H1 (cell line): ENCODE results near the gene GSC. TPM values are rescaled to one million over a fixed set of nuclear protein-coding genes. Genes with fewer than 3 reads are reported as not detected.

Source experiments
- CTCF ChIA-PET: fragments of 300-600 bp; sonication (Branson Sonifier 250); formaldehyde crosslinking; loops from one replicate; lab custom pipeline; 2021; ENCODE audit not compliant: partially characterized antibody; lab: Charles Lee
- POLR2A ChIA-PET: fragments of 300-600 bp; sonication (Branson Sonifier 250); formaldehyde crosslinking; loops from one replicate; lab custom pipeline; 2021; ENCODE audit warnings: inconsistent platforms; ENCODE audit not compliant: partially characterized antibody; lab: Charles Lee
- DNase-seq, 2 experiments: peaks; one replicate each; pipeline versions ENCODE4 v3.0.0 to v3.0.0-alpha.2; 2010 to 2022; ENCODE audit warnings: low spot score in 2 of 2, low read depth in 1 of 2, mixed read lengths in 1 of 2
- FAIRE-seq: peaks from 2 replicates; lab custom pipeline; 2011; peaks lifted over from hg19 to GRCh38; lab: Jason Lieb, UNC
- H2AFZ ChIP-seq: 2 replicates; pipeline ENCODE4 v1.8.1; 2012; ENCODE audit warnings: low read length, inconsistent platforms
- H2AK5ac ChIP-seq: 2 replicates; pipeline ENCODE4 v1.6.1; 2013; ENCODE audit warnings: low read depth, low read length
- H2BK120ac ChIP-seq: replicated peaks from 2 replicates; pipeline ENCODE3; 2013; ENCODE audit warnings: low read depth, low read length, inconsistent platforms
- H2BK12ac ChIP-seq: 2 replicates; pipeline ENCODE4 v1.6.1; 2013; ENCODE audit warnings: low read depth, low read length
- H2BK15ac ChIP-seq: 2 replicates; pipeline ENCODE4 v1.6.1; 2013; ENCODE audit warnings: low read length
- H2BK20ac ChIP-seq: 2 replicates; pipeline ENCODE4 v1.6.1; 2013; ENCODE audit warnings: low read length
- H2BK5ac ChIP-seq: 2 replicates; pipeline ENCODE4 v1.6.1; 2013; ENCODE audit warnings: low read depth, low read length
- H3K14ac ChIP-seq: 2 replicates; pipeline ENCODE4 v1.6.1; 2013; ENCODE audit warnings: inconsistent platforms; ENCODE audit not compliant: insufficient read length
- H3K18ac ChIP-seq: 2 replicates; pipeline ENCODE4 v1.6.1; 2013; ENCODE audit warnings: low read length; ENCODE audit errors: extremely low read depth
- H3K23ac ChIP-seq: 2 replicates; pipeline ENCODE4 v1.6.1; 2013; ENCODE audit warnings: inconsistent platforms; ENCODE audit not compliant: insufficient read length
- H3K23me2 ChIP-seq: 2 replicates; pipeline ENCODE4 v1.6.1; 2013; ENCODE audit warnings: low read depth, low read length
- H3K27ac ChIP-seq: 2 replicates; pipeline ENCODE4 v1.6.1; 2011; ENCODE audit warnings: low read depth, low read length, inconsistent platforms
- H3K27me3 ChIP-seq, 4 experiments: replicated peaks in 1 of 4; 1 replicate in 1 of 4; 2 replicates in 3 of 4; pipeline versions ENCODE4 v1.6.1 to v1.8.1; 2011 to 2013; ENCODE audit warnings: low read length in 3 of 4, mild to moderate bottlenecking in 3 of 4, inconsistent platforms in 2 of 4, mixed read lengths in 2 of 4, moderate library complexity in 1 of 4; ENCODE audit not compliant: control insufficient read depth in 3 of 4, insufficient read depth in 3 of 4; ENCODE audit errors: extremely low read depth in 1 of 4
- H3K36me3 ChIP-seq, 4 experiments: 2 replicates each; pipeline versions ENCODE4 v1.6.1 to v1.8.1; 2011 to 2013; ENCODE audit warnings: mild to moderate bottlenecking in 4 of 4, low read length in 3 of 4, moderate library complexity in 2 of 4, control low read depth in 1 of 4, inconsistent platforms in 1 of 4; ENCODE audit not compliant: insufficient read depth in 4 of 4, control insufficient read depth in 2 of 4
- H3K4ac ChIP-seq: replicated peaks from 2 replicates; pipeline ENCODE3; 2013; ENCODE audit warnings: low read length, low read depth, mixed read lengths, inconsistent platforms; ENCODE audit not compliant: insufficient read length
- H3K4me1 ChIP-seq, 4 experiments: replicated peaks in 1 of 4; 1 replicate in 1 of 4; 2 replicates in 3 of 4; pipeline versions ENCODE4 v1.6.1 to v1.8.1; 2011 to 2013; ENCODE audit warnings: low read length in 3 of 4, inconsistent platforms in 2 of 4, mixed read lengths in 1 of 4; ENCODE audit not compliant: insufficient read depth in 4 of 4, control insufficient read depth in 3 of 4
- H3K4me2 ChIP-seq, 2 experiments: 2 replicates each; pipeline versions ENCODE4 v1.6.1 to v1.8.1; 2011 to 2013; ENCODE audit warnings: low read depth in 2 of 2, low read length in 2 of 2, control low read depth in 1 of 2, inconsistent platforms in 1 of 2, mild to moderate bottlenecking in 1 of 2; ENCODE audit not compliant: insufficient read depth in 1 of 2
- H3K4me3 ChIP-seq, 4 experiments: fragments of 200-600, 300-600 bp in 1 of 4; sonication (generic), shearing (Covaris generic), sonication (Bioruptor Twin) in 1 of 4; 2 replicates each; pipeline versions ENCODE4 v1.5.1 to v1.8.1; 2011 to 2016; ENCODE audit warnings: low read length in 4 of 4, low read depth in 3 of 4, control low read depth in 2 of 4, inconsistent platforms in 2 of 4, mild to moderate bottlenecking in 2 of 4, mixed read lengths in 1 of 4, moderate library complexity in 1 of 4; ENCODE audit not compliant: insufficient read depth in 2 of 4; ENCODE audit errors: extremely low read depth in 1 of 4
- H3K56ac ChIP-seq: replicated peaks from 2 replicates; pipeline ENCODE3; 2013; ENCODE audit warnings: low read depth, mild to moderate bottlenecking, mixed read lengths, low read length, inconsistent platforms; ENCODE audit not compliant: insufficient read length
- H3K79me1 ChIP-seq: 2 replicates; pipeline ENCODE4 v1.6.1; 2013; ENCODE audit warnings: low read depth, low read length, control low read depth
- H3K79me2 ChIP-seq, 2 experiments: 2 replicates each; pipeline versions ENCODE4 v1.6.1 to v1.8.1; 2012 to 2013; ENCODE audit warnings: low read length in 2 of 2, mild to moderate bottlenecking in 2 of 2, inconsistent platforms in 1 of 2; ENCODE audit not compliant: insufficient read depth in 2 of 2, control insufficient read depth in 1 of 2
- H3K9ac ChIP-seq, 4 experiments: replicated peaks in 1 of 4; 1 replicate in 1 of 4; 2 replicates in 3 of 4; pipeline versions ENCODE4 v1.6.1 to v1.8.1; 2011 to 2013; ENCODE audit warnings: low read depth in 3 of 4, low read length in 3 of 4, control low read depth in 2 of 4, mild to moderate bottlenecking in 2 of 4, moderate library complexity in 2 of 4, inconsistent platforms in 1 of 4; ENCODE audit errors: extremely low read depth in 1 of 4
- H3K9me3 ChIP-seq, 2 experiments: 2 replicates each; pipeline versions ENCODE4 v1.6.1 to v1.8.1; 2012 to 2013; ENCODE audit warnings: mild to moderate bottlenecking in 2 of 2, moderate library complexity in 2 of 2, control low read depth in 1 of 2, inconsistent platforms in 1 of 2, low read depth in 1 of 2, low read length in 1 of 2, mixed read lengths in 1 of 2; ENCODE audit not compliant: insufficient read depth in 2 of 2
- H4K20me1 ChIP-seq, 2 experiments: replicated peaks in 1 of 2; 2 replicates each; pipeline versions ENCODE3 to v1.8.1; 2011 to 2013; ENCODE audit warnings: inconsistent platforms in 2 of 2, low read length in 2 of 2, mild to moderate bottlenecking in 1 of 2; ENCODE audit not compliant: insufficient read depth in 2 of 2, control insufficient read depth in 1 of 2
- H4K5ac ChIP-seq: 2 replicates; pipeline ENCODE4 v1.6.1; 2013; ENCODE audit warnings: low read length, low read depth, mixed read lengths, inconsistent platforms; ENCODE audit not compliant: insufficient read length
- H4K8ac ChIP-seq: 2 replicates; pipeline ENCODE4 v1.8.0; 2013; ENCODE audit warnings: mild to moderate bottlenecking, moderate library complexity, low read length, inconsistent platforms; ENCODE audit not compliant: insufficient read depth; ENCODE audit errors: extremely low read depth
- H4K91ac ChIP-seq: replicated peaks from 2 replicates; pipeline ENCODE3; 2013; ENCODE audit warnings: low read length, mixed read lengths, inconsistent platforms; ENCODE audit not compliant: insufficient read length
- CBX5 ChIP-seq: fragments of 300-800, 300-1000 bp; sonication (generic); IDR thresholded peaks from 2 replicates; pipeline ENCODE4 v1.7.1; 2016; ENCODE audit warnings: antibody characterized with exemption, low read length, low read depth
- JUN ChIP-seq: IDR thresholded peaks from 2 replicates; pipeline ENCODE4 v1.6.1; 2011; ENCODE audit warnings: low read depth, mild to moderate bottlenecking, improper control_type of control experiment, low read length
- RXRA ChIP-seq: IDR thresholded peaks from 2 replicates; pipeline ENCODE4 v1.6.1; 2011; ENCODE audit warnings: low read depth, mild to moderate bottlenecking, low read length, moderate library complexity; ENCODE audit not compliant: insufficient read depth
- WGBS, 2 experiments: shearing (Covaris generic) in 1 of 2; methylation state at CpG; one replicate each; pipeline versions ENCODE4 v1.1.6 to v1.1.7; 2013 to 2015; ENCODE audit warnings: low lambda C conversion rate in 2 of 2, mixed read lengths in 2 of 2, inconsistent platforms in 1 of 2, low coverage in 1 of 2, missing lambda C conversion rate in 1 of 2; ENCODE audit not compliant: insufficient replicate concordance in 2 of 2, insufficient coverage in 1 of 2, insufficient read length in 1 of 2; ENCODE audit errors: extremely low coverage in 1 of 2, missing lambda C conversion rate in 1 of 2; 5-methylcytosine and 5-hydroxymethylcytosine counted together
- polyA plus RNA-seq, 7 experiments: library from polyadenylated mRNA; depleted of rRNA in 3 of 7; stranded (reverse) in 5 of 7; unstranded in 2 of 7; fragments of >200 nt in 5 of 7; fragments of 200-250 nt in 2 of 7; gene quantifications; 1 replicate in 5 of 7; 2 replicates in 1 of 7; 4 replicates in 1 of 7; pipeline versions ENCODE4 v1.2.1 to v1.2.3, GENCODE V29; 2011 to 2013; ENCODE audit warnings: missing spikeins in 2 of 7, mixed read lengths in 2 of 7
- total RNA-seq: library from RNA; stranded (reverse); fragmentation: NEBNext Ultra II Directional; extraction: Animal tissue kit (Norgen Biotek cat#: 25700); gene quantifications from 2 replicates; pipeline ENCODE4 v1.2.1, GENCODE V29; 2021

GSC gene
- total and polyA plus RNA-seq, 2 of the 8 experiments (the other 6 are each of a cell fraction or from before 2014, with no cell fraction given), result 0.17 to 0.54 TPM

- Histone ChIP-seq H3K79me2 (no peaks in the 10 kb centered on the region), H4K91ac (no peak overlapping the region), H2AK5ac (peak overlapping the region; percentile 13; the same call in 1 of the 2 replicates), H3K4ac (no peak overlapping the region), H3K9ac (no peak overlapping the region), H3K4me2 (no peak overlapping the region), H3K4me3 (no peak overlapping the region), H2AFZ (no peak overlapping the region), H3K18ac (no peak overlapping the region), H4K5ac (no peak overlapping the region), H2BK20ac (no peak overlapping the region), H3K27me3 (no peaks in the 10 kb centered on the region; a peak in 1 of 7 replicates), H2BK15ac (no peak overlapping the region), H2BK12ac (no peak overlapping the region), H3K27ac (no peak overlapping the region), H3K36me3 (no peaks in the 10 kb centered on the region), H2BK120ac (no peak overlapping the region), H3K9me3 (no peaks in the 10 kb centered on the region), H3K56ac (no peak overlapping the region), H4K8ac (no peak overlapping the region), H3K23me2 (no peaks in the 10 kb centered on the region), H3K79me1 (no peaks in the 10 kb centered on the region), H2BK5ac (no peak overlapping the region), H3K14ac (no peak overlapping the region), H3K4me1 (no peaks in the 10 kb centered on the region), H4K20me1 (no peaks in the 10 kb centered on the region), H3K23ac (no peak overlapping the region)
- 93% methylated on average over 23 of the region's 23 CpGs; no CpG with 5 or more reads in 1 of the 2 experiments for WGBS, 2 experiments
- DNase-seq, result no peak
- no peak for FAIRE-seq
- POLR2A ChIA-PET, result no interaction called here
- CTCF ChIA-PET, result interaction anchor here (0.6 to 1.6 kb wide), 6 partner anchors 12 to 346 kb away, joined by 3 read pairs; no protein-coding TSS in a partner anchor
- TF ChIP-seq JUN (no peak), RXRA (no peak), CBX5 (no peak)
These were observed 17.1 kb downstream of the GSC start for GRCh38 chr14:94752591-94753436.
